Limb (tissue), 2 donors: ENCODE results near the gene FAM180A.
"Not testable (repeated sequence)": the region's sequence is repeated elsewhere in the genome, so short reads cannot be mapped to it uniquely, and the experiment has no call there.

Experiments
- DNase-seq, 2 donors: peaks; one replicate each; pipeline ENCODE4 v3.0.0-alpha.2; 2016; ENCODE audit errors: extremely low spot score in 2 of 2

The FAM180A gene

DNA sequence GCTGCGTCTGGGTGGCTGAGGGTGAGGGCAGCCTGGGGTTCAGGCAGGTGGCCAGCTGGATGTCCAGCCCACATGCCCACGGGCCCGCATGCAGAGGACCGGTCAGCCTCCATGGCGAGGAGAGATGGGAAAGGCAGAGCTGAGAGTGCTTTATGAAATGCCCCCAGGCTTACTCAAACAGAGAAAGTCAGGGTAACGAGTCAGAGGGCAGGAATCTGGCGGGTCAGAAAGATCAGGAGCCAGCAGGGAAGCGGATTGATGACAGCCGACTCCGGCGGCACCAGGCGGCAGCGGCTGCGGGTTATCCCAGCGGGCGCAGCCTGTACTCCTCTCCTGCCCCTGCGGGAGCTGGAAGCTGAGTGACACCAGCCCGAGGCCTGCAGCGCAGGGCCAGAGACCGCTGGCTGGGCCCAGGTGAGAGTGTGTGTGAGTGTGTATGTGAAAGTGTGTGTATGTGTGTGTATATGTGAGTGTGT, 34.0 kb downstream of the FAM180A start:
- DNase-seq, result no peak

GRCh38 chr7:135713836-135714470, 34.7 kb downstream of the FAM180A start:
- DNase-seq, result no peak

DNA sequence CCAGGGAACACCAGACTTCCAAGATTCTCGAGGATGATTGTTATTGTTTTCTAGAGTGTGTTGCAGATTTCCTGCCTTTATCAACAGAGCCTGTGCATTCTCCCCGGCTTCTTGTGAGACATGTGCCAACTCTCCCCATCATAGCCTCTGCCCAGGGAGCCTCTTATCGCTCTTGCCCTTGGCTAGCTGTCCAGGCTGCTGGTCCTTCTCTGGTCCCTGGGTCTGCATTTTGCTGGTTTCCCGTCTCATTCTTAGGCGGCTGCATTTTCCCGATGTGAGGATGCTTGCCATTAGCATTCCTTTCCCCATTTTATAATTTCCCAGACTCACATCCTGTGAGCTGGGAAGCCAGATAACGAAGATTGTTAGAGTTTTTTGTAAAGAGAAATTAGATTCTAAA, 35.8 kb downstream of the FAM180A start:
- no peak for DNase-seq

- no peak for DNase-seq
These were observed 36.3 kb downstream of the FAM180A start for GRCh38 chr7:135712182-135712782.

DNA sequence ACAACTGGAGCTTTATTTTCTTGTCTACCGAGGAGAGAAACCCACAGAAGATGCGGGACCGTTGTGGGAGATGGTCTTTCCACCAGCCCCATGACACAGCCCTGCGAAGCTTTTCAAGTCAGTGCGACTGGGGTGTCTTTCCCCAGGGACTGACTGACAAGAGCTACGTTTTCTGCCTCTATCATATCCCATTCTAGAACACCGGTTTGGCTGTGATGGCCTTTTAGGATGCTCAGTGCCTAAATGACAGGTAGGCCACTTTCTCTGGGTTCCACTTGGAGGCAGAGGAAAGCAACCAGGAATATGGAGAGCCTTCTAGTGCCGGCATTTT, 37.5 kb downstream of the FAM180A start:
- DNase-seq, result no peak

GRCh38 chr7:135710417-135711138, 38.0 kb downstream of the FAM180A start:
- DNase-seq, result no peak

- no peak for DNase-seq
These were observed 39.1 kb downstream of the FAM180A start for GRCh38 chr7:135709508-135709907.

DNA sequence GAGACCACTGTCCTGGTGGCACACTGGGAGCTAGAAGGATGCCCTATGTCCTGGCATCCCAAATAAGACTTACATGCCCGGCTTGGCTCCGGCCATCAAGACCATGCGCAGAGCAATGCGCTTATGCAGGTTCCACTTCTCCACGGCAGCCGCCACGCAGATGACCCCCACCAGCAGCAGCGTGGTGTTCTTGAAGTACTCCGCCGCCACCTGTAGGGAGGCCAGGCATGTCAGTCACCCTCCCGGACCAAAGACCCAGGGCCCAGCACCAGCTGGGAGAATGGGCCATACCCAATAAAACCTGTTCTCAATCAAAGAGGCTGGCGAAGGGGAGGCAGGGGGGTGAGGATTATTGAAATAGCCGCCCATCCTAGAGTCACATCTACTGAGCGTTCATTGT, 40.6 kb downstream of the FAM180A start:
- DNase-seq, result no peak

- no peak for DNase-seq
These were observed 41.0 kb downstream of the FAM180A start for GRCh38 chr7:135707570-135707966.

GRCh38 chr7:135706858-135707569, 41.6 kb downstream of the FAM180A start:
- no peak for DNase-seq

- no peak for DNase-seq
These were observed 42.4 kb downstream of the FAM180A start for GRCh38 chr7:135706038-135706742.

DNA sequence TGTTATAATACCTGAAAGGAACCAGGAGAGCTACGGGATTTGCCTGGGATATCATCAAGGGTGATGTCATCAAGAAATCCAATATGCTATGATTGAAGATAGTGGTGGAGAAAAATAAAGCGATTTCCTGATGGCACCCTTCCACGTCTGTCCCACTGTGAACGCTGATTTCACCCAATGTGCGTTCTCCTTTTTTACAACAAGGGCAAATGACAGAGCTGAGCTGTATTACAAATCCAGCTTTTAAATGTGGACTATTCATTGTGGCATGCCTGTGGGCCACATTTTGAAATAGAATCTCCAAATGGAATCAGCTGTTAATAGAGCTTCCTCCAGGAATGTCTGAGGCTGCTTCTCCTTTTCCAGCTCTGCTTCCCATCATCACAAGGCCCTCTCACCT, 43.9 kb downstream of the FAM180A start:
- DNase-seq, result no peak

DNA sequence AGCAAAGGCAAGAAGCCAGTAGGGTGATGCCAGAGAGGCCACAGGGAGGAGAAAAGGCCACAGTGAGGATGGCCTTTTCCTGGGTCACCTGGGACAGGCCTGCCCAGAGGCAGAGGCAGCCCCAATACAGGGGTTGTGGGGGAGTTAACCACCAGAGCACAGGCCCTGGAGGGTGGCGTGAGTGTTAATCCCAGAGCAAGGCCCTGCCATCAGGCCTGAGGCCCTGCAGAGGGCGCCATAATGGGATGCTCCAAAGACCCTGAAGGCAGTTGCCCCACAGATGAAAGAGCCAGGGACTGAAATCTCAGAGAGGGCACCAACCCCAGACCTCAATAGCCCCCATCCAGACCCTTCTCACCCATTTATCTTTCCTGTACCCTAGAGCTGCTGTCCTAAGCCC, 44.5 kb downstream of the FAM180A start:
- DNase-seq, result no peak

GRCh38 chr7:135697276-135698049, 51.1 kb downstream of the FAM180A start:
- DNase-seq, result no peak

DNA sequence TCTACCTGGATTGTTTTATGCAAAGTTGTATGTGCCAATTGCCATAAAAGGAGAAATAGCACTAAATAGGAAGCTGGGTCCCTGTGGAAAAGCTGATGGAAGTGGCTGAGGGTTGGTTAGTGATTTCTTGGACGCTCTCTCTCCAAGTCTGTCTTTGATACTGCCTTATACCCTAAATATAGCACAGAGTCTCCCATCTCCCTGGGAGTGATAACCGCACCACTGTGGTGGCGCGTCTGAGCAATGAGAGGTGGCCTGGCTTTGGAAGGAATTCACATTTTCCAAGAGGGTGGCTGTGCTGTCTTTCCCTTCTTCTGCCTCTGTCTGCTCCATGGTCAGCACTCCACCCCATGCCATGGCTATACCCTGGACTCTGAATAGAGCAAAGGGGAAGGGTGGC, 55.1 kb downstream of the FAM180A start:
- no peak for DNase-seq

DNA sequence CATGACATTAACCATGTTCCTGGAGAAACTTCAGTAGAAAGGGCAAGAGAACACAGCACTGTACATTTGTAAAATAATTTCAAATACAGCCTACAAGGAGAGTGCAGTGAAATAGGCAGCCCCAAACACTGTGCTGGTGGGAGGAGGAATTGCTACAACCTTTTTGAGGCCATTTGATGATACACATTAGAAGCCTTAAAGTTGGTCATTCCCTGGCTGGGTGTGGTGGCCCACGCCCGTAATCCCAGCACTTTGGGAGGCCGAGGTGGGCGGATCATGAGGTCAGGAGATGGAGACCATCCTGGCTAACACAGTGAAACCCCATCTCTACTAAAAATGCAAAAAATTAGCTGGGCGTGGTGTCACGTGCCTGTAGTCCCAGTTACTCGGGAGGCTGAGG, 56.0 kb downstream of the FAM180A start:
- not testable (repeated sequence) for DNase-seq

GRCh38 chr7:135692055-135692454, 56.6 kb downstream of the FAM180A start:
- no peak for DNase-seq

- DNase-seq, result no peak
These were observed 58.0 kb downstream of the FAM180A start for GRCh38 chr7:135690566-135690965.

GRCh38 chr7:135687466-135687865, 61.1 kb downstream of the FAM180A start:
- DNase-seq, result no peak

- no peak for DNase-seq
These were observed 63.1 kb downstream of the FAM180A start for GRCh38 chr7:135685306-135686084.
